Stimulated activated naive CD8-positive, alpha-beta T cell treated with anti-CD3 and anti-CD28 coated beads, Interleukin-15, Interleukin-2, amounts not matched to agents 100 U/mL and 50 U/mL, for 24 hours (primary cell): ENCODE results near the gene CAPN8.

ENCODE experiments used
- ATAC-seq: fragments of 150-1000 bp; cut with Tn5 transposase; one replicate; pipeline ENCODE4 v1.10.0; 2021
- DNase-seq: peaks from one replicate; pipeline ENCODE4 v3.0.0; 2021

CAPN8 gene

GRCh38 chr1:223702735-223703667 is 37.5 kb upstream of the CAPN8 start:
- no peak for DNase-seq
- peak; percentile 79 for ATAC-seq

- ATAC-seq = peak; percentile 79
- peak; percentile 57 for DNase-seq
These were observed 35.6 kb upstream of the CAPN8 start for GRCh38 chr1:223700942-223701637.

- ATAC-seq = no peak
- DNase-seq = no peak
These were observed 35.0 kb upstream of the CAPN8 start for GRCh38 chr1:223700388-223700918.

GRCh38 chr1:223695941-223696340 is 30.4 kb upstream of the CAPN8 start:
- DNase-seq (no peak), ATAC-seq (no peak)

- DNase-seq = no peak
- ATAC-seq = no peak
These were observed 29.6 kb upstream of the CAPN8 start for GRCh38 chr1:223695014-223695548.

GRCh38 chr1:223691121-223691520 is 25.6 kb upstream of the CAPN8 start:
- DNase-seq (no peak), ATAC-seq (no peak)

- ATAC-seq (no peak), DNase-seq (no peak)
These were observed 18.9 kb upstream of the CAPN8 start for GRCh38 chr1:223684488-223684792.

GRCh38 chr1:223683586-223684487 is 18.3 kb upstream of the CAPN8 start:
- DNase-seq = peak; percentile 66
- ATAC-seq = peak; percentile 16

GRCh38 chr1:223682502-223682901 is 17.0 kb upstream of the CAPN8 start:
- peak; percentile 52 for ATAC-seq
- DNase-seq = no peak

- ATAC-seq = no peak
- no peak for DNase-seq
These were observed 14.7 kb upstream of the CAPN8 start for GRCh38 chr1:223680188-223680587.

- ATAC-seq (no peak), DNase-seq (no peak)
These were observed 13.3 kb upstream of the CAPN8 start for GRCh38 chr1:223678841-223679240.

- DNase-seq = no peak
- ATAC-seq = no peak
These were observed 8.8 kb upstream of the CAPN8 start for GRCh38 chr1:223674119-223674890.

- ATAC-seq = peak; percentile 57
- peak; percentile 18 for DNase-seq
These were observed 5.1 kb upstream of the CAPN8 start for GRCh38 chr1:223670458-223671159.

- ATAC-seq = no peak
- no peak for DNase-seq
These were observed 3.7 kb upstream of the CAPN8 start for GRCh38 chr1:223669003-223669795.

- no peak for ATAC-seq
- no peak for DNase-seq
These were observed 2.1 kb upstream of the CAPN8 start for GRCh38 chr1:223667484-223668182.

- ATAC-seq = no peak
- no peak for DNase-seq
These were observed 1.4 kb downstream of the CAPN8 start for GRCh38 chr1:223664106-223664505.

- DNase-seq (no peak), ATAC-seq (no peak)
These were observed 2.6 kb downstream of the CAPN8 start for GRCh38 chr1:223662943-223663342.

- ATAC-seq = no peak
- no peak for DNase-seq
These were observed 5.8 kb downstream of the CAPN8 start for GRCh38 chr1:223659711-223660110.

GRCh38 chr1:223657978-223658377 is 7.5 kb downstream of the CAPN8 start:
- no peak for ATAC-seq
- DNase-seq = no peak
